Measurements from ENCODE around the gene FNBP1.
A peak's percentile ranks its signal among the peaks of the same experiment; 100 is the strongest.
"Not testable (repeated sequence)": the region's sequence is repeated elsewhere in the genome, so short reads cannot be mapped to it uniquely, and the experiment has no call there.

The FNBP1 gene

GRCh38 chr9:130001190-130001589 is 41.8 kb downstream of the FNBP1 start:
- no peak for DNase-seq
- in situ Hi-C loops (cut with HindIII; ENCODE audit: low pct_ligation_motif_present, low pct_unique_long_range_greater_than_20kb, low sequenced_read_pairs) = no loop called here

- no peak for DNase-seq
- in situ Hi-C loops (cut with HindIII; ENCODE audit: low pct_ligation_motif_present, low pct_unique_long_range_greater_than_20kb, low sequenced_read_pairs) = no loop called here
Observed at GRCh38 chr9:129999141-129999510, 43.9 kb downstream of the FNBP1 start.

DNA sequence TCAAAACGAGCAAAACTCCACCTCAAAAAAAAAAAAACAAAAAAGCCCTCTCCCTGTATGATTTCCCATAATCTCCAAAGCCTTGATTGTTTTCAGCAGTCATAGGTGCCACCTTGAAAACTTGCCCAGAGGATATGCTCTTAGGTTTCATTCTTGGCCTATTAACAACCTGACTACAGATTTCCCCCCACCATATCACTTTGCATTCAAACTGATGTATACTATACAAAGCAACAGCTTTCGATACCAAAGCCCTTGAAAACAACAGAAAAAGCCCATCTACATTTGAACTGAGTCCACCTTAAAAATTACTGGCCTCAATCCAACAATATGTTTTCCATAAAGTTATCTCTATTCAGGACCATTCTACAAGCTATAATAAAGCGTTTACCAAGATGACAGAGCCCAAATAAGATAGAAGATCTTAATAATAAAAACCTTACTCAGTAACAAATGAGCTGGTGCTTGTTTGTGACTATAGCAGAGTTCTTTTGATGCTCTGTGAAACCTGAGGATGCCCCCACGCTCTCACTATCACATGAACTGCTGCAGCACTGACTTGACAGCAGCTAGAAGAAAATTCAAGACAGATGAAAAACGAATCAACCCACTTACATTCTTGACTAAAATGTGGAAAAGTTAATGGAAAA is 44.4 kb downstream of the FNBP1 start:
- in situ Hi-C loops (cut with HindIII; ENCODE audit: low pct_ligation_motif_present, low pct_unique_long_range_greater_than_20kb, low sequenced_read_pairs) = no loop called here
- no peak for DNase-seq

- in situ Hi-C loops (cut with HindIII; ENCODE audit: low pct_ligation_motif_present, low pct_unique_long_range_greater_than_20kb, low sequenced_read_pairs) = not testable (repeated sequence)
Observed at GRCh38 chr9:129997706-129998105, 45.3 kb downstream of the FNBP1 start.

GRCh38 chr9:129996161-129996830 is 46.7 kb downstream of the FNBP1 start:
- no peak for DNase-seq
- in situ Hi-C loops (cut with HindIII; ENCODE audit: low pct_ligation_motif_present, low pct_unique_long_range_greater_than_20kb, low sequenced_read_pairs) = no loop called here

More at GRCh38 chr9:129997706-129998105, 45.3 kb downstream of the FNBP1 start:
- DNase-seq = not testable (repeated sequence)

DNA sequence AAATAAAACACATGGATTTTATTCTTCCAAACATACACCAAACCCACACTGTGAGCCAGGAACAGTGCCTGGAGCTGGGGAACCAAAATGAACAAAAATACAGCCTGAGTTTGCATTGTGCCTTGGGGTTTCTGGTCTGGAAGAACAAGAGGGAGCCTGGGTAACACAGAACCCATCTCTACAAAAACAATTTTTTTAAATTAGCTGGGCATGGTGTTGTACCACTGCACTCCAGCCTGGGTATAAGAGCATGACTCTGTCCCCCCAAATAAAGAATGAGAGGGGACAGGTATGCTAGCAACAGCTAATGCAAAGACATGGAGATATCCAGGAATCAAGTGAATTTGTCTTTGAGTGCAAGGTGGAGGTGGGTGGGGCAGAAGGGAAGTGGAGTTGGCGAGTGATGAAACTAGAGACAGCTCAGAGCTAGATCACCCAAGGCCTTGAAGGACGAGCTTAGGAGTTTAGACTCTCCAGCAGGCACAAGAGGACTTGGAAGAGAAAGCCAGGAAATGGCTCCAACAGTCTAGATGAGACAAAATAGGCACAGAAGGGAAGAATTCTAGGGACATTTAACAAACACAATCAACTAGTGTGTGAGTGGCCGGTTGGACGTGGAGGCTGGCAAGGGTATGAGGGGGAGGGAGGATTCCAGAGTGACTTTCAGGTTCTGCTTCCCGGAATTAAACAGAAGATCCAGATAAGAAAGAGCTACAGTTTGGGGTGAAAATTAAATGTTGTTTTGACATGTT is 47.4 kb downstream of the FNBP1 start:
- no peak for DNase-seq
- in situ Hi-C loops (cut with HindIII; ENCODE audit: low pct_ligation_motif_present, low pct_unique_long_range_greater_than_20kb, low sequenced_read_pairs) = no loop called here

GRCh38 chr9:129994882-129995281 is 48.1 kb downstream of the FNBP1 start:
- no peak for DNase-seq
- in situ Hi-C loops (cut with HindIII; ENCODE audit: low pct_ligation_motif_present, low pct_unique_long_range_greater_than_20kb, low sequenced_read_pairs) = no loop called here

DNA sequence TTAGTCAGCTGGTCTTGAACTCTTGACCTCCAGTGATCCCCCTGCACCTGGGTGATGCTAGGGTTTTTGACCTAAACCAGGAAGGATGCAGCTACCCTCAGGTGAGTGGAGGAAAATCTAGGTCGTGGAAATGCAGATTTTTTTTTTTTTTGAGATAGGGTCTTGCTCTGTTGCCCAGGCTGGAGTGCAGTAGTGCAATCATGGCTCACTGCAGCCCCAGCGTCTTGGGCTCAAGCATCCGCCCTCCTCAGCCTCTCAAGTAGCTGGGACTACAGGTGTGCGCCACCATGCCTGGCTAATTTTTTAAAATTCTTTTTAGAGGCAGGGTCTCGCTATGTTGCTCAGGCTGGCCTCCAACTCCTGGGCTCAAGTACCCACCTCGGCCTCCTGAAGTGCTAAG is 51.9 kb downstream of the FNBP1 start:
- DNase-seq; in situ Hi-C loops (cut with HindIII; ENCODE audit: low pct_ligation_motif_present, low pct_unique_long_range_greater_than_20kb, low sequenced_read_pairs): not testable (repeated sequence)

DNA sequence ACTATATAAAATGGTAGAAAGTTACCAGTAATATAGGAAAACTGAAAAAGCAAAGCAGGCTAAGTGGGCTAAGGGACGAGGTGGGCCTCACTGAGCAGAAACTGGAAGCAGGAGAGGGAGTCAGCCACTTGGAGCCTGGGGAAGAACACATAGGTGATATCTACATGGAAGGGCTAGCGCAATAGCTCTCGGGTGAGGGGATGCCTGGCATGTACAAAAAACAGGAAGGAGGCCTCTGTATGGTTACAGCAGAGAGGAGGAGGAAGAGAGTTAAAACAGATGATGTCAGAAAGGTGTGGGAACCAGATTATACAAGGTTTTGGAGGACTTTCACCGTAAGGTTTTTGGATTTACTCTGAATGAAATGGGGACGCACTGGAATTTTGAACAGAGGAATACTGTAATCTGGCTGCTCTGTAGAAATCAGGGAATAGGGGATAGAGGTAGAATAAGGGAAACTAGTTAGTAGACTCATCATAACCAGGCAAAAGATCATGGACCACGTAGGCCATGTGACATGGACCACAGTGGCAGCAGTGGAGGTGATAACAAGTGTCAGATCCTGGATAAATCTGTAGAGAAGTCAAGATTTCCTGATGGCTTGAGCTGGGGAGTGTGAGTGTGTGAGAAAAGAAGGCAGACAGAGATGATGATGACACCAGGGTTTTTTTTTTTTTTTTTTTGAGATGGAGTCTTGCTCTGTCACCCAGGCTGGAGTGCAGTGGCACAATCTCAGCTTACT is 52.5 kb downstream of the FNBP1 start:
- in situ Hi-C loops (cut with HindIII; ENCODE audit: low pct_ligation_motif_present, low pct_unique_long_range_greater_than_20kb, low sequenced_read_pairs) = no loop called here
- DNase-seq = no peak

- peak; percentile 61 for DNase-seq
- in situ Hi-C loops (cut with HindIII; ENCODE audit: low pct_ligation_motif_present, low pct_unique_long_range_greater_than_20kb, low sequenced_read_pairs) = no loop called here
Observed at GRCh38 chr9:129989740-129990139, 53.2 kb downstream of the FNBP1 start.

DNA sequence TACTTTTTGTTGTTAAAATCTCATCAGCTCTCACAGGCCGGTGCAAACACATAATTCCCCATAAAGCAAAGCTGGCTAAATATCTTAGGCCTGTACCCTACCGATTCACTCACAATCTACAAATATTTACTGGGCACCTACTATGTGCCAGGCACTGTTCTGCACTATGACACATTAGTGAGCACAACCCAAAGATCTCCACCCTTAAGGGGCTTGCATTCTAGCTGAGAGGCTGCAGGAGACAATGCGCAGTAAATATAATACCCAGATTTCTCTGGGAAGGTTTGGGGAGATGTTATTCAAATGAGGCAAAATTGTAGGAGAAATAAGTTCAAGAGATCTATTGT is 53.7 kb downstream of the FNBP1 start:
- no peak for DNase-seq
- in situ Hi-C loops (cut with HindIII; ENCODE audit: low pct_ligation_motif_present, low pct_unique_long_range_greater_than_20kb, low sequenced_read_pairs) = no loop called here

DNA sequence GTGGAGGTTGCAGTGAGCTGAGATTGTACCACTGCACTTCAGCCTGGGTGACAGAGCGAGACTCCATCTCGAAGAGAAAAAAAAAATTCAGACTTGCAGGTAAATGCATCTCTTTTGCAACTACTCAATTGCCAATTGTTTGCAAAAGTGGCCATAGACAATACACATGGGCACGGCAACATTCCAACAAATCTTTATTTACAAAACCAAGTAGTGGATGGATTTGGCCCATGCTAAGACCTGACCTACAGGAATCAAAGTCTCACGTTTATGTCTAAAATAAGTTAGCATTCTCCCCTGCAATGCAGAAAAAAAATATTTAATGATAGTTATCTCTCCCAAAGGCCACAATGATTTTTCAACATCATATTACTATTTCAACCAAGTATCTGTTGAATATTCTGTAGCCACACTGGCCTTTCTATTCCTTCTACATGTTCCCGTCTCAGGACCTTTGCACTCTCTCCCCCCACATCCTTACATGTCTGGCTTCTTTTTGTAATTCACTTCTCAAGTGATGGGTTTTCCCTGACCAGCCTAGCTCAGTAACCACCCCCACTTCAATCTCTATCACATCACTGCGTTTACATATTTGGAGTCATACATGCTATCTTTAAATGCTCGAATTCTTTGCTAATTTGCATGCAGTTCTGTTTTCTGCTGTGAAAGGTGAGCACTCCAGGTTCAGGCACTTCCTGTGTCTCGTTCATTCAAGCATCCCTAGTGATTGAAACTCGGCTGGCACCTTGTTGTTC is 54.2 kb downstream of the FNBP1 start:
- no peak for DNase-seq
- in situ Hi-C loops (cut with HindIII; ENCODE audit: low pct_ligation_motif_present, low pct_unique_long_range_greater_than_20kb, low sequenced_read_pairs) = no loop called here

GRCh38 chr9:129987941-129988340 is 55.0 kb downstream of the FNBP1 start:
- in situ Hi-C loops (cut with HindIII; ENCODE audit: low pct_ligation_motif_present, low pct_unique_long_range_greater_than_20kb, low sequenced_read_pairs) = no loop called here
- DNase-seq = no peak

- DNase-seq = no peak
- in situ Hi-C loops (cut with HindIII; ENCODE audit: low pct_ligation_motif_present, low pct_unique_long_range_greater_than_20kb, low sequenced_read_pairs) = no loop called here
Observed at GRCh38 chr9:129987047-129987446, 55.9 kb downstream of the FNBP1 start.

- in situ Hi-C loops (cut with HindIII; ENCODE audit: low pct_ligation_motif_present, low pct_unique_long_range_greater_than_20kb, low sequenced_read_pairs); DNase-seq: not testable (repeated sequence)
Observed at GRCh38 chr9:129984589-129984988, 58.4 kb downstream of the FNBP1 start.

- in situ Hi-C loops (cut with HindIII; ENCODE audit: low pct_ligation_motif_present, low pct_unique_long_range_greater_than_20kb, low sequenced_read_pairs) = no loop called here
- DNase-seq = no peak
Observed at GRCh38 chr9:129983891-129984290, 59.1 kb downstream of the FNBP1 start.

DNA sequence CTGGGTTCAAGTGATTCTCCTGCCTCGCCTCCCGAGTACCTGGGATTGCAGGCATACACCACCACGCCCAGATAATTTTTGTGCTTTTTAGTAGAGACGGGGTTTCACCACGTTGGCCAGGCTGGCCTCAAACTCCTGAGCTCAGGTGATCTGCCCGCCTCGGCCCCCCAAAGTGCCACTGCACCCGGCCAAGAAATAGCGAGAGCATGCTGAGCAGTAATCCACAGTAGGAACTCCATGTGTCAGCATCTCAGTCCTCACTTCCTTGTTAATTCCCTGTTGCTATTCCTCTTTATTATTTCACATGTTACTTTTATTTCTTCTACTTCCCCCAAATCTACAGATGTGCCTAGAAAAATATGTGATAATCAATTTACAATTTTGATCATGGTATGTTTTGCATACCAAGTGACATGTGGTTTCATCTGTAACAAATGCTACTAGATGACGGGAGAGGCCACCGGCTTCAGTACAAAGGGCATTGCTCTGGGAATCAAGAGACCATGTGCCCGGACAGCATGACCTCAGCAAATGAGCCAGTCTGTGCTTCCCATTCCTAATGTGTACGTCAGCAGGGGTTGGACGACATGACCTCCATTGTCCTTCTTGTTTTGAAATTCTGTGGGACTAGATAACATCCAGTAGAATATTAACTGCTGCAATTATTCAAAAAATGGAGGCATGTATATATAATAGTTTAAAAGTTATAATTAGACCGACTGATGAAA is 61.6 kb downstream of the FNBP1 start:
- DNase-seq = no peak
- in situ Hi-C loops (cut with HindIII; ENCODE audit: low pct_ligation_motif_present, low pct_unique_long_range_greater_than_20kb, low sequenced_read_pairs) = no loop called here

DNA sequence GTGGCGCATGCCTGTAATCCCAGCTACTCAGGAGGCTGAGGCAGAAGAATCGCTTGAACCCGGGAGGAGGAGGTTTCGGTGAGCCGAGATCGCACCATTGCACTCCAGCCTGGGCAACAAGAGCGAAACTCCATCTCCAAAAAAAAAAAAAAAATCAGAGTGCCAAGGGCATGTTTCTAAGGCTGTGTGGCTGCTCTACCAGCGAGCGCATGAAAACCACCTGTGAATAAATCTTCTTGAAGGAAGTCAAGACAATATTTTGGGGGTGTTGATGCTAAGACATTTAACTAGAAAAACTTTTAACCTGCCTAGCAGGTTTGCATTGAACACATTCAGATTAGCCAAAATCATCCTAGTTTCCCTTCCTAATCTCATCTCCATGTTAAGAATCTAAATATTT is 62.8 kb downstream of the FNBP1 start:
- in situ Hi-C loops (cut with HindIII; ENCODE audit: low pct_ligation_motif_present, low pct_unique_long_range_greater_than_20kb, low sequenced_read_pairs); DNase-seq: not testable (repeated sequence)
